T-helper 1 cell (primary cell): ENCODE measurements around the gene PTPN4.

Experiments
- DNase-seq, 5 donors: peaks; one replicate each; pipeline ENCODE4 v3.0.0-alpha.2; 2012 to 2020

Gene PTPN4

DNA sequence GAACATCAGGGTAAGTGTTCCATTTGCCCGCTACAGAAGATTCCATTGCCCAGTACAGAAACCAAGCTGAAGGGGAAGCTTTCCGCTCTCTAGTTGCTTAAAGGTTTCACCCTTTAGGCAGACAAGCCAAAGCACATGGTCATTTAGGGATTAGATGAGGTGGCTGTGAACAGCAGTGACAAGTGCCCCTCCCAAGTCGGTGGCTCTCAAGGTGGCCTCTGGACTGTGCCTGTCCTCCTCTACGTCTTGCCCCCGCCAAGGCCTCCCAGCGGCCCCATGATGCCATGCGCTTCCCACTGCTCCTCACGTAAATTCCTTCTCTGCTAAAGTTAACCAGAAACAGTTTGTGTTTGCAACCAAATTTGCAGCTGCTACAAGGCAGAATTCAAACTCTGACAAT is 24.2 kb upstream of the PTPN4 start:
- DNase-seq, result no peak

DNA sequence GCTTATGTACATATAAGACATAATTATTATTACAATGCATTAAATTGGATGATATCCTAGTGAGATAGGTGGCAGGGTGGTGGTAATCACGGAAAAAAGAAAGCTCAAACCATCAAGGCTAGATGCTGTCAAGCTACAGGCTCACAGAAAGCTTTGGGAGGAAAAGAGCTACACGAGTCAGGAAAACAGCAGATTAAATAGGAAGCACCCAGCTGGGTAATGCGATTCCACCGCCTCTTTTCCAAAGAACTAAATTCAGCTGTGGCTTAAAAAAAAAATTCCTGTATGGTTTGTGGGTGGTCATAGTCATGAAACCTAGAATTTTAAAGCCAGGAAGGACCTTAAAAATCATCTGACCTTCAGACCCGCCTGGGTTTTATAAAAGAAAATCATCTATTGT is 23.7 kb upstream of the PTPN4 start:
- no peak for DNase-seq

DNA sequence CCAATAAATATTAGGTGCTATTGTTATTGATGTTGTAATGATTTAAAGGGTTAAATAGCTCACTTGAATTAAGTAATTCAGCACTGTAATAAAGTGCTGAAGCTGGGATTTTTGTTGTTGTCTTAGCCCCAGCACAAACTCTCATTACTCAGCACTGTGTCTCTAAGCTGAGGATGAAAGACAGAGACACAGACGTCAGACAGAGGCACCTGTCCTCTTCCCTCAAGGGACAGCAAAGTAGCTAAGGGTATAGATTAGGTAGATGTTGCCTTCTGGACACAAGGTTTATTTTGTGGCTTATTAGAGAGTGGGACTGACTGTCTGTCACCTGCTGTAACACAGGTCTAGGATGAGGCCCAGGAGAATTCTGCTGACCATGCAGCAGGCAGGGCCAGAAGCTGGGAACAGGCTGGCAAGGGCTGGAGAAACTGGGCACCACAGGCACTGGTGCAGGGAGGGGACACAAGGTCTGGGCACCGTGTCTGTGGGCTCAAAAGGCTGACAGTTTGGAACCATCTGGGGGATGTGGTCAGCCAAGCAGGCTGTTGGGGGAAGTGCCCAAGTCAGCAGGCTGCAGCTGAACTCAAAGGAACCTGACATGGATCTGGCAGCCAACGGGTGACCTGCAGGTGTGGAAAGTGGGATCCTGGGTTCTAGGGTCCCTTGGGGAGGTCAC is 20.0 kb upstream of the PTPN4 start:
- DNase-seq, result no peak

DNA sequence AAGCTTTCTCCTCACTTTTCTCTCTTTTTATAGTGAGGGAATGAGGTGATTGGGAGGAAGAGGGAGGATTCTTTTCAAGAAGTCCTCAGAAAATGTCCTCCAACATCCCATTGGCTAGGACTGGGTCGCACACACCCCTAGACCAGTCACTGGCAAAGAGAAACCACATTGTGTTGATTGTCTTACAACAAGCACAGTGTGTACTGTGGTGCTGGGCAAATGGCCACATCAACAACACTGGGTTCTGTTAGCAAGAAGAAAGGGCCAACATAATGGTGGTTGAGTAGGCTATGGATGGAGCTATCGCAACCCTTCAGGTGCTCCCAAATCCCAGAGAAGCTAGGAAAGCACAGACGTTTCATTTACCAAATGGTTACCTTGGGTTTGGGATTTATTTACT is 18.7 kb upstream of the PTPN4 start:
- no peak for DNase-seq

DNA sequence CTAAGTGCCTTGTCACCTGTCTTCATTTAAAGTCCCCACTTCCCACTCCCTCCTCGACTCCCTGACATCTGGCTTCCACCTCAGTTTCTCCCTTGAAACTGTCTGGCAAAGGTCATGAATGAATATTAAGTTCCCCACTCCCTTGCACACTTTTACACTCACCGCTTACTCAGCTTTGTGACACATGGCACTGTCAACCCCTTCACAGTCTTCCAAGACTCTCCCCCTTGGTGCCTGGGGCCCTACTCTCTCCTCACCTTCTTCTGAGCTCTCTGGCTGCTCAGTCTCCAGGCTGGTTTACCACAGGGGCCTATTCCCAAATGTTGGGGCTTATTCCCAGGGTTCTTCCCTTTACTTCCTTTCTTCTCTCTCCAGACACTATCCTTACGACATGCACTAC is 17.9 kb upstream of the PTPN4 start:
- no peak for DNase-seq

DNA sequence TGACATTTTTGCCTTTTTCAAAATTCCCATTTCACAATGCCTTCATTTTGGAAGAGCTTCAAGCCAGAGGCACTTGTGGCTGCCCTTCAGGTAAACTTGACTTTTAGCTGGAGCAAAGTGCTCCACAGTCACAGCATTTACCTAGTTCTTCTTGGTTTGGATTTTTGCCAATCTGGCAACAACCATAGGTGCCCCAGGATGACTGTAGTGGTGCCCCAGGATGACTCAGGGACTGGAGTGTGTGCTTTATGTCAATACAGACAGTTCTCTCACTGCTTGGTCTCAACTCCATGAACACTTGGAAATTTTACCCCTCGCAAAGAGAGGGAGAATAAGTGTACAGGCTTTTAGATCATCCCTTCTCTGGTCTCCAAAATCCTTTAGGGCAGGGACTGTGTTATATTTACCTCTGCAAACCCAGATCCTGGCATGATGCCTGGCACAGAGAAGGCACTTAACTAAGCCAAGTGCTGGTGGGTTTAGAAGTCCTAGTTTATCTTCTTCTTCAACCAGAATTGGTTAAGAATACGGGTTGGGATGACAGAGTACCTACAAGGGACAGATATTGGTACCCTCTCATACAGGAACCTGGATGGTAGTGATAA is 15.3 kb upstream of the PTPN4 start:
- no peak for DNase-seq

DNA sequence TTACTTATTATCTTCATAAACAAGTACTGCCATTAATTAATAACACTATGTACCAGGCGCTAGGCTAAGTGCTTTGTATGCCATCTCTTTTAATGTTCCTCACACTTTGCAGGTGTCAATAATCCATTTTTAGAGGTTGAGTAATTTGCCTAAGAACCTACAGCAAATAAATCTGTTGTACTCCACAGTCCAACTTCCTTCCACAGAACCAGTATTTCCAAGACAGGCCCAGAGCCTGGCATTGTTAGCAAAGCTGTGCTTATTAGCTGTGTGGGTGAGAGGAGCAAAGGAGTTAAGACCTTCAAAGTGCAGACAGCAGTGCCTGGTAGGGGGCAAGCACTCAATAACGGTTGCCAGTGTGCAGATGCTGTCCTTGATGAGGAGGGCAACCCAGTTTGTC is 14.2 kb upstream of the PTPN4 start:
- DNase-seq, result no peak

DNA sequence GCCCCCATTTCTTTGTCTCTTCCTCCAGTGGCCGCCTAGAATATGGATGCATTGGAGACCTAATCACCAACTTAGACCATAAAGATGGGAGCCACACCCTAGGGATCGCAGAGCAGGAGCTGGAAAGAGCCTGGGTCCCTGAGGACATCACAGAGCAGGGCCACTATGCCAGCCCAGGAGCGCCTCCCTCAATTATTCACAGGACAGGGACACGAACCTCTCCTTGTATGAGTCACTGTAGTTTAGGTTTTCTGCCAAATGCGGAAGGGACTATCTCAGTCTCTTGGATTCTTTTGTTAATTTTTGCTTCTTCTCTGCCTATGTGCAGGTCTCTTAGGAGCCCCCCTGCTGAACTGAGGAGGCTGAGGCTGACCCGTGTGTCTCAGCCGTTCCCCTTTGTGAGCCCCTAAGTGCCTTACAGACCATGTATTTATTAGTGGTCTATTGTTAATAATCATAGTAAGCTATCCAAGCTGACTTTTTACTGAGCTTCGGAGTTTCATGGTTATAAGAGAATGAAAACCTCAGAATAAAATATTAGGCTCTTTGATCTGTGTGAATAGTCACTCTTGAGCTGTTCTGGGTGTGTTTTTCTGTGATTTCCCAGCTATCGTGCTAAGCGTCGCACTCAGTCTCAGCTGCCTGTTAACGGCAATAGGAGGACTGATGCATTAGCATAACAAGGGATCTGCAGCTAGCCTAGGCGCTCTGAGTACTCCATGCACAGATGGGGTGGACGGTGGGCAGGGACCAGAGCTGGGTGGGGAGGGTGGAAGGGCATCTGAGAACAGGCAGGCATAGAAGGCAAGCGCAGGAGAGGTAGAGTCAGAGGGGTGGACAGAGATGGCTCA is 12.7 kb upstream of the PTPN4 start:
- no peak for DNase-seq

DNA sequence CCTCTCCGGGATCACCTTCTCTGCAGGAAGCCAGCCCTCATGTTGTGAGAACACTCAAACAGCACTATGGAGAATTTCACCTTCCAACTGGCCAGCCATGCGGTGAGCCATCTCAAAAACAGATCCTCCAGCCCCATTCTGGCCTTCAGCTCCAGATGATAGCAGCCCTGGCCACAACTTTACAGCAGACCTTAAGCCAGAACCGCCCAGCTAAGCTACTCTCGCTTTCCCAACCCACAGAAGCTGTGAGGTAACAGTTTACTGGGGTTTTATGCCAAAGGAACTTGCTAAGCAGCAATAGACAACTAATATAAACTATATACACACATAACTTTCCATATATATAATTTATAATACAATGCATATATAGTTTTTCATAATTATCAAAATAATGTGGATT is 11.6 kb upstream of the PTPN4 start:
- DNase-seq, result no peak

DNA sequence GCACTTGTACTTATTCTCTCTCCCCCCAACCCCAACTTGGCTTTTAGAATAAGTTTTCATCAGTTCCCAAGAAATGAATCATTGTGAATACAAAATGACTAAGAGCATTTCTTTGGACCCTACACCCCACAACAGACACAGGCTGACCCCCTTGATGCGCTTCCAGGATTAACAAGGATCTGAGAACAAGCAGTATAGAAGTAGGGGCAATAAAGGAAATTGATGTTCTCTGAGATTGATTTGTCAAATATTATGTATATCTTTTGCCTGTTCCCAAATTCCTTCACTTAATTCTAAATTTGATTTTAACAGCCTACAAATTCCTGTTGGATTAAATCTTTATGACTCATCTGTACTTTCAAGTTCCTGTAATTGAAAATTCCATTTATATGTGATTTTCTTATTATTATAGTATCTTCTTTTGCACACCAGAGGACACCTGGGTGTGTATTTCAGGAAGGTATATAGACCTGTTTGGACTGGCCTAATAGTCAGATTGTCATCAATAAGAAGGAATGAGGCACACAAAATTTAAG is 10.2 kb upstream of the PTPN4 start:
- no peak for DNase-seq

DNA sequence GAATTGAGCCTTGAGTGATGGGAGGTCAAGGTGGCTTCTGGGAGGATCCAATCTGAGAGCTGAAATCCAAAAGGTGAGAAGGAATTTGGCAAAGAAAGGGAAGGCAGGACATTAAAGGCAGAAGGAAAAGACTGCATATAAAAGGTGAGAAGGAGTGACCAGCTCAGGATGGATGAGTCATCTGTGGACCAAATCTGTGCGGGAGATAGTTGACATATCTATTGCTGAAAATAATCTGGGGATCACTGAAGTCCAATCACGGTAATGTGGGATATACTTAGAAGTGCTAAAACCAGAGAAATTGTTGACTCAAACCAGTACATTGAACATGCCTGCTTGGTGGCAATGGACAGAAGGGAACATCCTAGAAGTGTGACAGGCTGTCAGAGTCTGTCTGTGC is 8.0 kb upstream of the PTPN4 start:
- DNase-seq, result no peak

DNA sequence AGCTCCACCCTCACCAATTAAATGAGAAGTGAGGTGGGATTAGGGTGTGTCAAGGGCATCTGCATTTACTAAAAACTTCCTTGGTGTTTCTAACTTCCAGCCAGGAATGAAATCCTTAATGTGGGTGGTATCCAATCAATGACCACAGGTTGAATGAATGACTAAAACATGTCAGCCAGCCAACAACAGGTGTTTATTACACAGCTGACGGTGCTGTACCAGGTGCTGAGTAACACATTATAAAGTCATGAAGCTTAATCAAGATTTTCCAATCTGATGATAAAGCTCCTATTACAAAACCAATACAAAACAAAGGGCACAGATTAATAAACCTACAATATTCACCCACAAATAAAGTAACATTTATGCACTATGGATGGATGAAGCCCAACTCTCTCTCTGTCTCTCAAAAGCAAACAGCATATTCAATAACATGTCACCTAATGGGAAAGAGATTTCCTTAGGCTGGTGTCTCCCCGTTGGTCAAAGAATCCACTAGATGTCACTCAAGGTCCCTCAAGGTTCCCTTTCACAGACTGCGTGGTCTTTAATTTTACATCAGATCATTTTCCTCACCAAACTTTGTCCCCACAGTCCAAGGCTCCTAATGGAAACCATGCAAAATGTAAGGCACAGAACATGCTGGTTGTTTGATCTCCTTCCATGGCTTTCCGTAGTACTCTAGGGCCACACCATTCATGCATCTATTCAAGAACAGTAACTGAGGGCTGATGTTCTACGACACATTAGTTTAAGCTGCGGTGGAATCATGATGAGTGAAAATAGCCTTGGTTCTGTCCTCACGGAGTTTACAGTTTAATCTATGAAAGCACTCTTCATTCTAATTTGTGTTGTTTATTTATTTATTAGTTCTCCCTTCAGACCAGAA is 6.4 kb upstream of the PTPN4 start:
- DNase-seq, result peak in 2 of 5 donors; percentile 19 to 50

DNA sequence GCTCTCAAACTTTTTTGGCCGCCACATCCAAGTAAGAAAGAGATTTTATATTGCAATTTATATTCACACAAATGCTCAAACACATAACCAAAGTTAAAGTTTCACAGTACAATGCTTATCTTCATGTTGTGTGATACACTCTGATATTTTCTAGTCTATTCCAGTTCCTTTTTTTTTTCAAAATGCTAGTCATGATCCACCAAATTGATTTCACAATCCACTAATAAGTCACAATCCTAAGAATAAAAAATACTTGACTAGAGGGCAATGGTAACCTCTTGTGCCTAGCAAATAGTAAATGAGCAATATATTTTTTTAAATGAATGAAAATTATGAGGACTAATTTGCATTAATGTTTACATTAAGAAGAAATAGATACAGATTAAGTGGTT is 5.8 kb upstream of the PTPN4 start:
- no peak for DNase-seq

DNA sequence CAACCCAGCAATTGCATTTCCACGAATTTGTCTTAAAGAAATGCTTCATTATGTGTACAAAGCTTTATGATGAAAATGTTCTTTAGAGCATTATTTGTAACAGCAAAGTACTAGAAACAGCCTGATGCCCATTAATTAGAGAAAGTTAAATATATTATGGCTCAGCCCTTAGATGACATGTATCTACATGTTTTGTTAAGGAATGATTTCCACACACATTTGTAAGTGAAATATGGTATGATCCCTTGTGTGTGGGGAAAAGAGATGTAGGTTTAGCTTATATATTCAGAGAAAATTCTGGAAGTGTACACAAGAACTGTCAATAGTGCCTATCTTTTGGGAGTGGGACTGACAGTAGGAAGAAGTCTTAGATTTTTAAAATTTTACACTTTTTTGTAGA is 3.8 kb upstream of the PTPN4 start:
- DNase-seq, result no peak

DNA sequence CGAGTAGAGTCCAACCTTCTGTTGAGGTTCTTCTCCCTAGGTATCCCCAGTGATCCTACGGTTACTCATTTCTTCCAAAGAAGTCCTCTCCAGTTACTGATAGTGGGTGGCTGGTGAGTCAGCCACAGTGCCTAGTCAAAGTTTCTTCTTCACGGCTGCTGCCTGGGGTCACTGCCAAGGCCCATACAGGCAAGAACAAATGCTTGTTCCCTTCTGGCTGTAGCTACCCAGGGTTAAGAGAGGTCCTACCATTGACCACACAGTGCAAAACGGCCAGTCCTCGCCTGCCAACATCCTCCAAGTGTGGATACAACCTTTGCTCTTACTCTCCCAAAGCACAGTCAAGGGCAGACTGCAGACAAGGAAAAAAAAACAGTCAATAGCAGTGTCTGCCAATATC is 2.9 kb upstream of the PTPN4 start:
- no peak for DNase-seq

DNA sequence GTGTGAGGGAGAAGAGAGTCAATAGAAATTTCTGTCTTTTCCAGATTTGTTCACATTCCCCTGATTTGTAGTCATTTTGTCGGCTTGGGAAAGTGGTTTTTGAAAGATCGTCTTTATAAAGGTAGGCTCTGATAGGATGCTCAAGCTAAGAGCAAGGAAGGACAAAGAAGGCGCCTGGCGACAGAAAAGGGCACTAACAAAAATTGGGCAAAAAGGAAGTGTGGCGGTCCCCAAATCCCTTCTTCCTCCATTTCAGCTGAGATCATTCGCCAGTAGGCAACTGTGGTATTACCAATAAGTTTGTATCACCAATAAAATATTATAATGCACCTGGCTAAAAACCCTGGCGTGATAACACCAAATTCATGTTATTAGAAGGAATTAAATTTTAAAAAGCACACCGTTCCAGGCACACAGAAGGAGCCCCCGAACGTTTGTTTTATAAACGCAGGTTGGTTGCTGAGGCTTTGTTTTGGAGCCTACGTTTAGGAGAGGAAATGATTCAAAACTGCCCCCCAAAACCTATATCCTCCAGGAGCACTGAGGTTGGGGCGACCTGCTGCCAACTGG is 756 bp upstream of the PTPN4 start:
- DNase-seq, result no peak

DNA sequence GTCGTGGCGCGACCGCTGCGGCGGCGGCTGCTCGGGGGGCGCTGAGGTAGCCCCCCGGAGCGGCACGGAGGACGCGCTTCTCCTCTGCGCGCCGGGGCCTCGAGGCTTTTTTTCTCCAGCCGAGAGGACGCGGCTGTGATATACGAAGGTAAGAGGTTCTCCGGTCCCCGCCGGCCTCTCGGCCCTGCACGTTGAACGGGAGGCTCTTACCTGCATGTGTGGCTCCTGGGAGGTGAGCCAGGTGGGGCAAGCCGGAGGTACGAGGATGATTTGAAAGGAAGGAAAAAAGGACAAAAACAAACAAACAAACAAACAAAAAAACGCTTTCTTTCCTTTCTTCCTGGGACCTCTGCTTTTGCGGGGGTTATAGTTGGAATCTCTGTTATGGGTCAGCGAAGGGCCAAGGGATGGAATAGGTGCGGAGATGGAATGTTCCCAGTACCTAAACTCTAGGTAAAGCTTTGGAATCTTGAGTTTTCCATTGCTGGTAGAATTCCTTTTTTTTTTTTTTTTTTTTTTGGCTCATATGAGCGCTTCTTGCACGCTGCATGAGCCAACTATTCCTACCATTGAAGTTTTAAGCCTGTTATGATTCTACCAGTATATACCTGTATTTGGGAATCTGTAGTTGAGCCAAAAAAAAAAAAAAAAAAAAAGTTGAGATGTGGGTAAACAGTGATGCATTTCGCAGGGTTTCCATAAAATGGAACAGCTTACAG is 674 bp downstream of the PTPN4 start:
- DNase-seq, result peak in 1 of 5 donors; percentile 40

DNA sequence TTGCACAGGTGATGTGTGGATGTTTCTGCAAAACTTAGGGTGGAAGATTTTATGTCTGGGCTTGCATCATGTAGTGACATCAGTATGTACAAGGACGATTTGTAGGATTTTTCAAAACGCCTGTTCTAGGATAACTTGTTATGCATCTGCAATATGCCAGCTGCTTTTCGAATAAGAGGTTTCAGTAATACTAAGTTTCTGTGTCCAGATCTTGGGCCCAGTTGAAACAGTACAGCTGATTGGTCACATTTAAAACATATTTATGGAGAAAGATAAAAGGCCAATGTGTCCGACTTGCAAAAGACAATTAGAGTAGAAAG is 1.2 kb downstream of the PTPN4 start:
- DNase-seq, result peak in 1 of 5 donors; percentile 20

DNA sequence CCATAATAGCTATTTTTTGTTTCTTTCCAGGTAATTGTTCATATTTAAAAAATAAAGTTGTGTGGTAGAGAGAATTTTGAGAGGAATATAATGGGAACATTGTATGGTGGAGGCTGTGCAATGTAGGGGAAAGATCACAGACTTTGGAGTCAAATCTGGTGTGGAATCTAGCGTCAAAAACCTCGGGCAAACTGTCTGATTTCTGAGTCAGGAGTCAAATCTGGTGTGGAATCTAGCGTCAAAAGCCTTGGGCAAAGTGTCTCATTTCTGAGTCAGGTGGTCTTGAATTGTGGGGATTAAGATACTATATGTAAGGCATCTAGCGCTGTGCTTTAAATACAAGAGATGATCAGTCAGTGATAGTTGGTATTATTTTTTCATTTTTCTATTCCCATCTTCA is 5.1 kb downstream of the PTPN4 start:
- DNase-seq, result no peak

DNA sequence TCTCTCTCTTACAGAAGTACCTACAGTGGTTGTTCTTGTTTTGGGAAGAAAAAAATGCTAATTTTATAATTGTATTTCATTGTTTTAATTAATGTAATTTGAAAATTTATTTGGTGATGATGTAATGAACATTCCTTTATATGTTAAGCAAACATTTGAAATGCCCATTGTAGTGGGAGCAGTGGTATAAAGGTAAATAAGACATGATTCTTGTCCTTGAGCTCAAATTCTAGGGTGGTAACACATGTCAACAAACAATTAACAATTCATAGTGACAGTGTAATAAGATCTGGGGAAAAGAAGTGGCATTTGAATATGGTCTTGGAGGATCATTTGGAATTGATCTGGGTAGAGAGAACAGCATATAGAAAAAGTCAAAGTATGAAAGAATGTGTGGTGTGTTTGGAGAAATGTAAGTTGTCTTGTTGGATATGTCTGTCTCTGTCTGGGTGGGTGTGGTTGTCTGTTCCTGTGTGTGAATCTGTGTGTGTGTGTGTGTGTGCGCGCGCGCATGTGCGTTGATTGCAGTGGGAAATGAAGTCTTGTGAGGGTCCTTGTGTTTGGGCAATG is 5.8 kb downstream of the PTPN4 start:
- no peak for DNase-seq

DNA sequence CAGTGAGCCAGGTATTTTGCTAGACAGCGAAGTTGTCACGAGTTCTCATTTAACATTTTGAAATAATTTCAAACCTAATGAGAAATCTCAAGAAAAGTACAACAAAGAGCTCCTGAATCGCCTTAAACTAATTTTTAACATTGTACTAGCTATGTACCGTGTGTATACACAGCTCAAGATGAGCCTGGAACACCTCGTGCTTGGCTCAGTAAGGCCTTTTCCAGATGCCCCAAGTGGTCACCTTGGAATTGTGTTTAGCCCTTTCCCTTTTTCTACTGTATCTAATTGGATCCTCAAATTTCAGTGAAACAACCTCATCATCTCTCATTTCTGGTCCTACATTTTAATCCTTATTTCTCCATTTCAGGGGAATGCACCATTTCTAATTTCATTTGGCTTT is 7.2 kb downstream of the PTPN4 start:
- no peak for DNase-seq

DNA sequence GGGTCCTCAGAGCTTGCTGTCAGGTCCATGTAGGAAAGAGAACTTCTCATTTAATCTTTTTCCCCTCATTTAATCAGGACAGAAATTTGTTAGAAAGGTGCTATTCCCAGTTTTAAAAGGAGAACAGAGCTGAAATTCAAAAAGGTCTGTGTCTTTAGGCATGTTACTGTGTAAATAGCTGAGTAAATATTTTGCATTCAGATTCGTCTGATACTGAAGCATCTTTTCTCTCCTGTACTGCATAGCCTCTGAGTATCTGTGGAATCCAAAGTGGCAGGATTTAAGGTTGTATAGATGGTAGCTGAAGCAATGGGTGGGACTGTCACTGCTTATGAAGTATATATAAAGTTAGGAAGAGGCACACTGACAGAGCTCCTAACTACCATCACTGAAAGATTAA is 9.0 kb downstream of the PTPN4 start:
- no peak for DNase-seq
